Prostate gland (tissue), 2 donors: ENCODE results near the gene FUOM. TPM values are rescaled to one million over a fixed set of nuclear protein-coding genes. Genes with fewer than 3 reads are reported as not detected.

ENCODE experiments used
- DNase-seq: peaks from one replicate; pipeline ENCODE4 v3.0.0-alpha.2; 2019; ENCODE audit warnings: low spot score
- H3K27ac ChIP-seq, 2 donors: fragments of 200-600 bp; sonication (generic); 2 replicates each; pipeline ENCODE4 v1.5.1; 2017 to 2019
- H3K27me3 ChIP-seq: fragments of 200-600 bp; sonication (generic); replicated peaks from 2 replicates; pipeline ENCODE4 v1.5.1; 2019; ENCODE audit not compliant: insufficient read depth
- H3K36me3 ChIP-seq, 2 donors: fragments of 200-600 bp; sonication (generic); 1 replicate in 1 of 2; 2 replicates in 1 of 2; pipeline versions ENCODE4 v1.5.1 to v1.8.1; 2017 to 2019
- H3K4me1 ChIP-seq: fragments of 200-600 bp; sonication (generic); replicated peaks from 2 replicates; pipeline ENCODE4 v1.5.1; 2019
- H3K4me3 ChIP-seq, 2 donors: fragments of 200-600 bp; sonication (generic); 2 replicates each; pipeline ENCODE4 v1.5.1; 2017 to 2019
- H3K9me3 ChIP-seq: fragments of 200-600 bp; sonication (generic); 2 replicates; pipeline ENCODE4 v1.5.1; 2017
- CTCF ChIP-seq, 4 experiments: fragments of 200-600 bp in 2 of 4; fragments of 450-650 bp in 2 of 4; sonication (generic) in 2 of 4; IDR thresholded peaks; 1 replicate in 3 of 4; 2 replicates in 1 of 4; pipeline ENCODE4 v1.5.1; 2016 to 2019; ENCODE audit warnings: antibody characterized with exemption in 4 of 4, mild to moderate bottlenecking in 2 of 4, moderate library complexity in 2 of 4
- POLR2A ChIP-seq: fragments of 450-650 bp; IDR thresholded peaks from one replicate; pipeline ENCODE4 v1.6.1; 2016; ENCODE audit warnings: antibody characterized with exemption, mild to moderate bottlenecking
- POLR2AphosphoS5 ChIP-seq: sonication (generic); formaldehyde crosslinking; IDR thresholded peaks from one replicate; pipeline ENCODE4 v1.6.1; 2017; ENCODE audit warnings: antibody characterized with exemption
- WGBS: methylation state at CpG from one replicate; pipeline ENCODE4 v1.1.5; 2018; 5-methylcytosine and 5-hydroxymethylcytosine counted together
- intact Hi-C: fragments of 100-400 bp; cut with DNase I; formaldehyde crosslinking; loops from one replicate; pipeline ENCODE4 v1.14.2; 2022
- total RNA-seq, 2 donors: library from RNA; depleted of rRNA; stranded (reverse); fragments of >200 nt; gene quantifications; one replicate each; pipeline ENCODE4 v1.1.0, GENCODE V29; 2016

Gene FUOM
- total RNA-seq, 2 donors from 2014 or later, result 8.7 to 11.4 TPM

GRCh38 chr10:133318494-133319127 lies 39.2 kb downstream of the FUOM start:
- H3K36me3 ChIP-seq, result no peaks in the 10 kb centered on the region
- 8% methylated on average over 51 of the region's 51 CpGs for WGBS
- H3K27me3 ChIP-seq, result no peaks in the 10 kb centered on the region
- H3K27ac ChIP-seq, result no peak overlapping the region
- H3K4me1 ChIP-seq, result no peaks in the 10 kb centered on the region
- peak overlapping the region in 1 of 2 donors; percentile 24 for H3K4me3 ChIP-seq
- intact Hi-C loops, result loop anchor here (5.0 kb wide), 1 partner anchor 481 kb away; no protein-coding TSS in a partner anchor
- no peaks in the 10 kb centered on the region for H3K9me3 ChIP-seq
- DNase-seq, result no peak
- no peak for TF ChIP-seq POLR2A
- TF ChIP-seq CTCF (IDR thresholded peaks at IDR 0.05), result peak; percentile 21 to 68 (median 54)

GRCh38 chr10:133316732-133317131 lies 41.1 kb downstream of the FUOM start:
- no peak for DNase-seq
- H3K9me3 ChIP-seq, result no peaks in the 10 kb centered on the region
- H3K27ac ChIP-seq, result no peak overlapping the region
- no peak overlapping the region for H3K4me3 ChIP-seq
- no peak for TF ChIP-seq POLR2AphosphoS5
- no peak for TF ChIP-seq CTCF (IDR thresholded peaks at IDR 0.05)
- TF ChIP-seq POLR2A, result no peak
- intact Hi-C loops, result loop anchor here (5.0 kb wide), 1 partner anchor 479 kb away; no protein-coding TSS in a partner anchor
- H3K27me3 ChIP-seq, result no peaks in the 10 kb centered on the region
- WGBS, result 86% methylated on average over 7 of the region's 7 CpGs
- H3K4me1 ChIP-seq, result no peaks in the 10 kb centered on the region
- no peaks in the 10 kb centered on the region for H3K36me3 ChIP-seq

GRCh38 chr10:133316266-133316665 lies 41.6 kb downstream of the FUOM start:
- Histone ChIP-seq H3K4me3 (no peak overlapping the region), H3K27ac (no peak overlapping the region), H3K36me3 (no peaks in the 10 kb centered on the region), H3K4me1 (no peaks in the 10 kb centered on the region), H3K9me3 (no peaks in the 10 kb centered on the region), H3K27me3 (no peaks in the 10 kb centered on the region)
- no peak for DNase-seq
- WGBS, result 90% methylated on average over 9 of the region's 9 CpGs
- TF ChIP-seq POLR2A (no peak), POLR2AphosphoS5 (no peak), CTCF (IDR thresholded peaks at IDR 0.05) (no peak)
- intact Hi-C loops, result loop anchor here (5.0 kb wide), 1 partner anchor 479 kb away; no protein-coding TSS in a partner anchor

GRCh38 chr10:133315847-133316246 lies 42.0 kb downstream of the FUOM start:
- intact Hi-C loops, result loop anchor here (5.0 kb wide), 1 partner anchor 479 kb away; no protein-coding TSS in a partner anchor
- no peaks in the 10 kb centered on the region for H3K9me3 ChIP-seq
- no peaks in the 10 kb centered on the region for H3K4me1 ChIP-seq
- H3K27ac ChIP-seq, result no peak overlapping the region
- 81% methylated on average over 5 of the region's 5 CpGs for WGBS
- DNase-seq, result no peak
- H3K36me3 ChIP-seq, result no peaks in the 10 kb centered on the region
- H3K4me3 ChIP-seq, result no peak overlapping the region
- TF ChIP-seq CTCF (IDR thresholded peaks at IDR 0.05), result no peak
- TF ChIP-seq POLR2AphosphoS5, result no peak
- TF ChIP-seq POLR2A, result no peak
- H3K27me3 ChIP-seq, result no peaks in the 10 kb centered on the region

- no peak overlapping the region for H3K27ac ChIP-seq
- TF ChIP-seq POLR2AphosphoS5, result no peak
- no peak for TF ChIP-seq POLR2A
- TF ChIP-seq CTCF (IDR thresholded peaks at IDR 0.05), result no peak
- WGBS, result 89% methylated on average over 12 of the region's 12 CpGs
- H3K4me1 ChIP-seq, result no peaks in the 10 kb centered on the region
- intact Hi-C loops, result loop anchor here (5.0 kb wide), 1 partner anchor 478 kb away; no protein-coding TSS in a partner anchor
- DNase-seq, result no peak
- H3K9me3 ChIP-seq, result no peaks in the 10 kb centered on the region
- H3K4me3 ChIP-seq, result no peak overlapping the region
- H3K36me3 ChIP-seq, result no peaks in the 10 kb centered on the region
- no peaks in the 10 kb centered on the region for H3K27me3 ChIP-seq
These were observed 42.9 kb downstream of the FUOM start for GRCh38 chr10:133314911-133315310.
